Fibroblast of skin of abdomen (primary cell): ENCODE data around the gene FAM228A.
"Not testable (repeated sequence)": the region's sequence is repeated elsewhere in the genome, so short reads cannot be mapped to it uniquely, and the experiment has no call there.

Source experiments
- DNase-seq: peaks from one replicate; pipeline ENCODE4 v3.0.0-alpha.2; 2013

Gene FAM228A

DNA sequence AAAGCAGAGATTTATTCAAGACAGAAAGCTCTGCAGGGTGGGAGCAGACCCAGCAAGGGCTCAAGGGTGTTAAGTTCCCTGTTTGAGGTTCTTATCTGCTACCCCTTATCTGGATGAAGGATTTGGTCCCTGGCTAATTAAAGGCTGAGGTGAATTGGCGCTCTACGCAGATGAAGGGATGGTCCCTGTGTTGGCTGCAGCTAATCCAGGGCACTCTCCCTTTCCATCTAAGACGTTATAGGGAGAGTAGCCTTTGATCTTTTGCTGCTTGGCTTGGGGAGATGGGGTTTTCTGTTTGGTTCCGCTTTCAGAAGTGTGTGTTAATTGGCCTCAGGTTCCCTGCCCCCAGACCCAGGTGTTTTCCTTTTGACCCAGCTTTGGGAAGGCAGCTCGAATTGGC, 17.0 kb downstream of the FAM228A start:
- DNase-seq, result no peak

DNA sequence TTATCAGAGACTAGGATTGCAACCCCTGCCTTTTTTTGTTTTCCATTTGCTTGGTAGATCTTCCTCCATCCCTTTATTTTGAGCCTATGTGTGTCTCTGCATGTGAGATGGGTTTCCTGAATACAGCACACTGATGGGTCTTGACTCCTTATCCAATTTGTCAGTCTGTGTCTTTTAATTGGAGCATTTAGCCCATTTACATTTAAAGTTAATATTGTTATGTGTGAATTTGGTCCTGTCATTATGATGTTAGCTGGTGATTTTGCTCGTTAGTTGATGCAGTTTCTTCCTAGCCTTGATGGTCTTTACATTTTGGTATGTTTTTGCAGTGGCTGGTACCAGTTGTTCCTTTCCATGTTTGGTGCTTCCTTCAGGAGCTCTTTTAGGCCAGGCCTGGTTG, 22.4 kb downstream of the FAM228A start:
- not testable (repeated sequence) for DNase-seq

- DNase-seq, result no peak
Observed at GRCh38 chr2:24199968-24200590, 25.2 kb downstream of the FAM228A start.

GRCh38 chr2:24200799-24201198, 25.9 kb downstream of the FAM228A start:
- DNase-seq, result no peak

DNA sequence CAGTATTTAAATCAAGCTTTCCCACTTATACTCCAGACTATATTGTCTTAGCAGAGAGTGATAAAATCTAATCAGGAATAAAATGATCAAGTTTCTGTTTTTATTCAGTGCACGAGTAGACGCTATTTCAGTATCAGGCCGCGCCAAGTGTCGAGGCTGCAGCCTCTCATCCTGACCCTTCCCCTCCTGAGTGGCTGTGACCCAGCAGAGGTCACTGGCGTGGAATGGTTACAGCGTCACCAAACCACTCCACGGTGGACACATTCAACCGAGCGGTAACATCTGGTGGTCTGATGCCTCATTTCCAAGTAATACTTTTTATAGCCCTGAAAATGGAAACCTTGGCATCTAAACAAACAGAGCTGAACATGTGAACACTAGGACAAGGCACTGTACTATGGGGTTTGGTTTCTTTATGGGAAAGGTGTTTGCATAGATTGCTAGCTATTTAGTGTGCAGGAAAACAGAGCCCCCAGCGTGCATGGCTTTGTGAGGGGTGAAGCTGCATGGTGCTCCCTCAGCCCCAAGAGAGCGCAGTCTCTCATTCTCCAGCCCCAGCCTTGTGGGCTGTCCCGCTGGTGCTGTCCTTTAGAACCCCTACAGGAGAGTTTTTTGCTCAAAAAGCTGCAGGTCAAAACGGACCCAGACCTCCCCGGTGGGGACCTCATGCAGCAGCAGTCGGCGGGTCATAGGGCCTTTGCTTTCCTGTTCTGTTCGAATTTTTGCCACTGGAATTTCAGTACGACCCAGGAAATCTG, 28.4 kb downstream of the FAM228A start:
- DNase-seq, result no peak

GRCh38 chr2:24203787-24204150, 28.9 kb downstream of the FAM228A start:
- no peak for DNase-seq

GRCh38 chr2:24204505-24204904, 29.7 kb downstream of the FAM228A start:
- DNase-seq, result no peak

DNA sequence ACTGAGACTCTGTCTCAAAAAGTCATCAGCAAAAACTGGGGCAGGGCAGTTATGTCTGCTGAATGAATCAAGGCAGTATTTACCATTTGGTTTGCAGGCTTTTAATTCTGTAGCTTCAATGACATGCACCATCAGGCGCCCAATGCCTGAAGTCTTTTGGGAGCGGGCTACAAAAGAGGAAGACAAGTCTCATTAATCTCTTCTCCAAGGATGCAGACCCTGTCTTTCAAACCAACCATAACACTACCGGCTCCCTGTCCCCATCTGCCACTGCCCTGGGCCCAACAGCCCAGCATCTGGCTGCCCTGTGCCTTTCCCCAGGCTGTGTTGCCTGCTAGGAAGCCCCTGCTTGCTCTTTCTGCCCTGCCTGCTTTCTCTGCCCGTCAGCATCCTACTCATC, 30.3 kb downstream of the FAM228A start:
- no peak for DNase-seq

DNA sequence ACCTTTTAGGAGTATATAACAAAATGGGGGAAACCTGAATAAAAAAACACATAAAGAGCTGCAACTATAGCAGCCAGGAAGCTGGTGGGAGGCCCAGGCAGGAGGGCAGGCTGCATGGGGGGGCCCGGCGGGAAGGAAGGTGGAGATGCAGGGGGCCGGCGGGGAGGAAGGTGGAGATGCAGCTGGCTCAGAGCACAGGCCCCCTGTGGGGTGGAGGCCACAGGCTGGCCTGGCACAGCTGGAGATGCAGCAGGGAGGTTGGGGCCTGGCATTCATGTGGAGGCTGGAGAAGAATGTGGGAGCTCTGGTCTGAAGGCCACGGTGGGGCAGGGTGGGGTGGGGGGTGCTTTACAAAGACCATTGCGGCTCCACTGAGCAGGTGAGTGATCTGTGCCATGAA, 31.4 kb downstream of the FAM228A start:
- DNase-seq, result no peak

GRCh38 chr2:24206714-24207113, 31.9 kb downstream of the FAM228A start:
- no peak for DNase-seq

GRCh38 chr2:24207359-24207758, 32.5 kb downstream of the FAM228A start:
- no peak for DNase-seq

- no peak for DNase-seq
Observed at GRCh38 chr2:24208490-24208889, 33.6 kb downstream of the FAM228A start.

DNA sequence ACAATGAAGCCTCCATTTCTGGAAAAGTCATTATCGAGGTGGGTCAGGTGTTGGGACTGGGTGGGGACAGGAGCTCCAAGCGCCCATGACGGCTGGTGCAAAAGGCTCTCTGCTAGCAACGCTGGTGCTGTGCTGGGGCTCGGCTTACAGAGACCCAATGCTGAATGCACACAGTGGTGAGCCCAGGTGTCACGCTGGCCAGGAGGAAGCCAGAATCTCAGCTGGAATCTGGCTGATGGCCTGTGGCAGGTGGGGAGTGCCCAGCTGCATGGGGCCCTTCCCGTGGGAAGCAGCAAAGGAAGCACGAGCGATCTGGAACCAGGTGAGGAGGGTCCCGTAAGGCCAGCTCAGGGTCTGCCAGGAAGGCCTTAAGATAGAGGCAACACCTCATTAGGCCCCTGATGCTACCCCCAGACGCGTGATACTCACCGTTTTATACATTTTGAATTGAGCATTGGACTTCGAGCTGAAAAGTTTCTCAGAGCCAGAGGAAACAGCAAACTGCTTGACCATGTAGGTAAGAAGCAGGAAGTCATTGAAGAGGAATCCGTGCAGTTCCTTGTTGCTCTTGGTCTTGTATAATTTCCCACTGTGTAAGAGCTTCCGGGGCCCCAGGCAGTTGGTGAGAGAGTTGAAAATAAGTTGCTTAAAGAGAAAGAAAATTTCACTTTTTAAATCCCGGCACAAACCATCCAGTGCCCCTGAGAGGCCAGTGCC, 34.7 kb downstream of the FAM228A start:
- DNase-seq, result no peak

GRCh38 chr2:24210106-24210455, 35.2 kb downstream of the FAM228A start:
- no peak for DNase-seq

- no peak for DNase-seq
Observed at GRCh38 chr2:24210723-24211122, 35.9 kb downstream of the FAM228A start.

DNA sequence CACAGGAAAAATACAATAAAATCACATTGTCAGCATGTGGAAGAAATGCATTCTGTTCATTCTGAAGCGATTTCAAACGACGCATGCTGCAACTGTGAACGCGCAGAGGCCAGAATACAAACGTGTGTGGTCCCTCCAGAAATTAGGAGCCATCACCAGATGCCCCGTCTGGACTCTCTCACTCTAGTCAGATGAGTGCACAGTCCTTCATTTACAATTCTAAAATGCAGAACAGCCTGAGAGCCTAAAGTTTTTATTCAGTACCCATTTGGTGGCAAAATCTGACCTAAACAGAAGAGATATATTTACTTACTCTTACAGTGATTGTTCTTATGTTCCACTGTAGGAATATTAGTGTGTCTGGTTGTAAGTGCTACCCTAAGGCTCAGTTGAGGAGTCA, 36.6 kb downstream of the FAM228A start:
- DNase-seq, result no peak

GRCh38 chr2:24214880-24215279, 40.0 kb downstream of the FAM228A start:
- no peak for DNase-seq

DNA sequence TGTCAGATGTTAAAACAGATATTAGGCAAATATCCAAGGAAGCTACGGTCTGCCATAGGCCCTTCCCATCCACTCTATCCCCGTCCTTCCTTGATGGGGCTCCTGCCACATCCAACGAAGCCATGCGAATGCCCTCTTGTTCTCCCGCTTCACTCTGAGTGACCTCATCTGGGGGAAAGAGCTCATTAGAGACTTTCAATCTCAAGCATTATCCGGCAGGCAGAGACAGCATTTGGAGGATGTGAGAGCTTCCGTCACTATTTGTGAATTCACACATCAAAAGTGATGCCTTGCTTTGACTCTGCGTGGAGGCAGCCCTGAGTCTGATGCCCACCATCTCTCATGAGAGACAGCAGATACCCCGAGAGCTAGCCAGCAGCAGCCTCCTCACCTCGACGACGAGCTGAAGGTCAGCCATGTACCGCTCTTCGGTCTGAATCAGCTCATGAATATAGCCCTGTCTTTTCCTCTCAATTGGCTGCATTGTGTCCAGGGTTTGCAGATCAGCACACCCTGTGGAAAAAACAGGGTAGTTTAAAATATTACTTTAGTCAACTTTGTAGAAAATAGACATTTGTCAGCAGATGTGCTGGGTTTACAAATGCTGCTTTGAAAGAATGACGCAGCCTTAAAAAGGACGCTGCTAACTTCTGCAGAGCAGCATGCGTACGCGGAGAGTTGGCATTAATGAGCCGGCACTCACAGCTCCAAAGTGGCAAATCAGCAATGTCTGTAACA, 45.9 kb downstream of the FAM228A start:
- DNase-seq, result no peak

DNA sequence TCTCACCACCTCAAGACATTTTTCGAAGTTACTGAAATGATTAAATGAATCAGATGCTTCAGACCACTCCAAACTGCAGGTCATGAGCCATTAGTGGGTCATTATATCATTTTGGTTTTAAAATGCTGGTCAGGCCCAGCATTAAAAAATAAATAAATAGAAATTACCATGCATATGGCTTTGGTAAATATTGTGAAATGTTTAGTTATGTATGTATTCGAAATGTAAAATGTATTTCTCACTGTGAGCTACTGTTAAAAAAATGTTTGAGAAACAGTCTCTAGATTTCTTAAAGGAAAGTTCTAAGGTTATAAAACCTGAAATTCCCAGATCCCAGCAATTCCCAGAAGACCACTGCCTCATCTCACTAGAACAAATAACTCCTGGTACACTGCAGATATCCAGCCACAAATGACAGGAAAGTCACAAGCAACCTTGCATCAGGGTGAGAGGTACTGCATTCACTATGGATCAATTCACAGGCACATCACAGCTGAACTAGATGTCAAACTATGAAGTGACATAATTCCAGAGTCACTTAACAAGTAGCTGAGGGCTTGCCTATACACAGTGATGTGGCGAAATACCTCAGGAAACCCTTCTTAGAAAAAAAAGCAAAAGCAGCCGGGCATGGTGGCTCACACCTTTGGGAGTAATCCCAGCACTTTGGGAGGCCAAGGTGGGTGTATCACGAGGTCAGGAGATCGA, 46.6 kb downstream of the FAM228A start:
- no peak for DNase-seq

DNA sequence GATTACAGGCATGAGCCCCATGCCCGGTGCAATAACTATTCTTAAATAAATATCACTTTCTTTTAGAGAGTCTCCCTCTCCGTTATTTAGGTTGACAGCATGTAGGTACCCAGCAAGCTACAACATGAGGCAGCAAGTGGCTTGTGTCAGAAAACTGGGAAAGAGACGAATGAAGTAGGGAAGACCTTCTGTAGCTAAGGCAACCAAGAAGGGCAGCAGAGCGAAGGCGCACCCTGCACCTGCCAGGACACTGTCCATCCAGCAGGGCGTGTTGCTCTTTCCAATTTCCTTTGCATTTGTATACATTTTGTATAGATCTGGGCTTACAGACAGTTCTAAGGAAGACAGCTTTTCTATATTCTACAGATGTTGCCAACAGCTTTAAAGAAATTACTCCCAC, 48.1 kb downstream of the FAM228A start:
- no peak for DNase-seq

DNA sequence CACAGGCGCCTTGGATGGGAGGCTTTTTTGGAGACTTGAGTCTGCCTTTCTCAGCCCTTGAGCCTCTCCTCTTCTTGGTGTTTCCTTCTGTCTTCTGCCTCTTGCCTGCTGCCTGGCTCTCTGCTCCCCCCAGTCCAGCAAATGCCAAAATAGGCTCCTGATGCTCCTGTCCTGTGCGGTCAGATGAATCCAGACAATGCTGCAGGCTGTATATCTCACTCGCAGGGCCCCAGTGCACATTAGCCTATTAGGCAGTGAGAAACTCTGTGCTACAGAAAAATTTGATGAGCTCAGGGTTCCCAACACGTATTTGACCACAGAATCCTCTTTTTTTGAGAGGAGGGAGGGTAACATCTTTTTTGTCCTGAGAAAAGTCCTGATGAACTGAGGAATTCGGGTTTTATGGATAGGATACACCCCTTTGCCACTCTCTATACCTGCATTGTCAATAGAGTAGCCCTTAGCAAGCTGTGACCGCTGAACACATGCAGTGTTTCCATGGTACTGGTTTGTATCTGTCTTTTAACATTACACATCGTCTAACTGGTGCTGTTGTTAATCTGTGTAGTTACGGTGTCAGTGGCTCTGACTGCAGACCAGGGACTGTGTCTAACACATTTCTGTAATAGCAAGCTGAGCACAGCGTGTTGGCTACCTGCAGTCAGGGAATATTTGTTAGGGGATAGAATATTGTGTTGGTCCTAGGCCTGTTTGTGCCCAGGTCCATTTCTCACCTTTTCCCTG, 50.8 kb downstream of the FAM228A start:
- DNase-seq, result no peak

- DNase-seq, result no peak
Observed at GRCh38 chr2:24228470-24228869, 53.6 kb downstream of the FAM228A start.
